VCaP (cell line): ENCODE data around the gene WEE1.

ENCODE experiments used
- H3K27ac ChIP-seq: fragments of 450-650 bp; 2 replicates; pipeline ENCODE4 v1.5.1; 2017
- CTCF ChIP-seq: fragments of 450-650 bp; conservative IDR thresholded peaks from 2 replicates; pipeline ENCODE4 v1.5.1; 2017; ENCODE audit warnings: mild to moderate bottlenecking, moderate library complexity

WEE1 gene

GRCh38 chr11:9568161-9568853 is 5.2 kb upstream of the WEE1 start:
- H3K27ac ChIP-seq = peak overlapping the region; percentile 92
- no peak for TF ChIP-seq CTCF

- H3K27ac ChIP-seq = peak overlapping the region; percentile 92
- no peak for TF ChIP-seq CTCF
Observed at GRCh38 chr11:9568854-9569587, 4.4 kb upstream of the WEE1 start.

GRCh38 chr11:9569588-9570164 is 3.8 kb upstream of the WEE1 start:
- no peak for TF ChIP-seq CTCF
- H3K27ac ChIP-seq = peak overlapping the region; percentile 92

- no peak for TF ChIP-seq CTCF
- H3K27ac ChIP-seq = peak overlapping the region; percentile 92
Observed at GRCh38 chr11:9570313-9571025, 3.0 kb upstream of the WEE1 start.

- H3K27ac ChIP-seq = 0 out of 2 replicates have a peak overlapping the region, but pooled peaks have one; percentile 92
- TF ChIP-seq CTCF = no peak
Observed at GRCh38 chr11:9571071-9571762, 2.3 kb upstream of the WEE1 start.

- no peak for TF ChIP-seq CTCF
- H3K27ac ChIP-seq = peak overlapping the region; percentile 92
Observed at GRCh38 chr11:9571763-9572115, 1.7 kb upstream of the WEE1 start.
